ENCODE results near the gene CCDC121.

- TF ChIP-seq YY1 (IDR thresholded peaks at IDR 0.05; ENCODE audit: insufficient read depth, insufficient read length), result no peak
- TF ChIP-seq ZNF274 (IDR thresholded peaks at IDR 0.05; ENCODE audit: low read depth, low read length), result no peak
Measured at GRCh38 chr2:27653397-27653796, 24.6 kb upstream of the CCDC121 start.
